GM19452 (cell line): Measurements from ENCODE around the gene CD81.

Source experiments
- ATAC-seq: cut with Tn5 transposase; IDR thresholded peaks from one replicate; pipeline ENCODE4 v1.9.1; 2021; ENCODE audit not compliant: unreplicated experiment

CD81 gene

DNA sequence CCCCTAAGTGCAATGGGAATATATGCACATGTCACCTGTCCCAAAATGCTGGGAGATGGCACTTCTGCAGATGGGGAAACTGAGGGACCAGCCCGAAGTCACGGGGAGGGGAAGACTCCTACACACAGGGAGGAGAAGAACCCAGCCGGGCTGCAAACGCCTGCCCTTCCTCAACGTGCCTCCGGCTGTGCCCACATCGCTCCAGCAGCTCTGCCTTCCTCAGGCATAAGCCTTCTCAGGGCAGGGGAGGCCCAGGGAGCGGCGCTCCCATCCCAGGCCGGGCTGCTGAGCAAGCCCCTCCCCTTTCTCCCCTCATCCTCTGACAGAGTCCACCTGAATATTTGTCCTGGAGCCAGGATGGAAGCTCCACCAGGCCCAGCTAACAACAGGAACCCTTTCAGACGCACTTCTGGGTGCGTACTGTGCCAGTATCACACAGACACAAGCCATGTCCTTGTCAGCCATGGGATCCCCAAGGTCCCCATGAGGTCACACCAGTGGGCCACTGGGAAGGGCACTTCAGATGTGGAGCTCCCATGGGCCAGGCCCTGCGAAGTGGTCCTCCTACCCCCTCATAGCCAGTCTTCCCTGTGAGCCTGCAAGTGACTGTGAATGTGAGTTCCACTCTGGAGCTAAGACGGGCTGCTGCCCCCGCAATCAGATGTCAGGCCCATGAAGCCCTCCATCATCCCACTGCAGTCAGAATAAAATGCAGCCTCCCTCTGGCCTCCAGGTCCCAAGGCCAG lies 2.5 kb upstream of the CD81 start:
- no peak for ATAC-seq

DNA sequence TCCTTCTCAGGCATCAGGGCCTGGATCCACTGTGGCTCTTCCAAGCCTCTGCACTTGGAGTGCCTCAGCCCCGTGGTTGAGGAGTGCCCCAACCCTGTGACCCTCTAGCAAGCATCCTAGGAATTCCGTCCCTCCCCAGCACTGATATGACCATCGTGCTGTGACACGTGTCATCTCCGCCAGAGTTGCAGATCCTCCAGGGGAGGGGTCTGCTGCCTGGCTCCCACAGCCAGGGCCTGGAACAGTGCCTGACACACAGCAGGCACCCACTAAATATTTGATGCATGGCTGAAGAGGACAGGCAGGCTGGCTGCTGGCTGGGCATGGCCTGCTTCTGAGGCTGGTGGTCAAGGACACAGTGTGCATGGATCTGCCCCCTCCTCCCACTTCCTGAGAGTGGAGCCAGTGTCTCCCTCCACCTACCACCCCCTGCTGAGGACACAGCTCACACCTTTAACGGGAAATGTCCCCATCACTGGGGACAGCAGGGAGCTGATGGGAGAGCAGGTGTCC lies 1.7 kb upstream of the CD81 start:
- no peak for ATAC-seq

DNA sequence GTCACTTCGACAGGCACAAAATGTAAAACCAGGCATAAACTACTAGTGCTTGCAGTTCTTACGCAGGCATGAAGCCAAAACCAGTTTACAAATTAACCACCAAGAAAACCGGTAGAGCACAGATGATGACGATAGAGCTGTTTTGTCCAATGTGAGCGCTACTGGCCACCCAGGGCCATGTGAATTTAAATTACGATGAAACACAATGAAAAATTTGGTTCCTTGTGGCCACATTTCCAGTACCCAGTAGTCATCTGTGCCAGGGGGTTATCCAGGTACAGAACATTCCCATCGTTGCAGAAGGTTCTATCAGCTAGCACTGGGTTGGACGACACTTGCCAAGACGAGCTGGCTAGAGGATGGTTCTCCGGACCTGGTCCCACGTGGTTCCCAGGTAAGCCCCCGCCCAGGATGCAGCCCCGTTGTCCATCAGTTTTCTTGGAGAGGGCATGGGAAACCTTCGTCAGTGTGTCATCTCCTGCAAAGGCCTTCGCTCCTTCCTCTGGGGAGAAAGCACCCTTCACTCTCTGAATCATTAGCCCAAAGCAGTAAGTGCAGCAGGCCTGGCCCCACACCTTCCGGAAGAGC lies 1.1 kb upstream of the CD81 start:
- ATAC-seq, result no peak

DNA sequence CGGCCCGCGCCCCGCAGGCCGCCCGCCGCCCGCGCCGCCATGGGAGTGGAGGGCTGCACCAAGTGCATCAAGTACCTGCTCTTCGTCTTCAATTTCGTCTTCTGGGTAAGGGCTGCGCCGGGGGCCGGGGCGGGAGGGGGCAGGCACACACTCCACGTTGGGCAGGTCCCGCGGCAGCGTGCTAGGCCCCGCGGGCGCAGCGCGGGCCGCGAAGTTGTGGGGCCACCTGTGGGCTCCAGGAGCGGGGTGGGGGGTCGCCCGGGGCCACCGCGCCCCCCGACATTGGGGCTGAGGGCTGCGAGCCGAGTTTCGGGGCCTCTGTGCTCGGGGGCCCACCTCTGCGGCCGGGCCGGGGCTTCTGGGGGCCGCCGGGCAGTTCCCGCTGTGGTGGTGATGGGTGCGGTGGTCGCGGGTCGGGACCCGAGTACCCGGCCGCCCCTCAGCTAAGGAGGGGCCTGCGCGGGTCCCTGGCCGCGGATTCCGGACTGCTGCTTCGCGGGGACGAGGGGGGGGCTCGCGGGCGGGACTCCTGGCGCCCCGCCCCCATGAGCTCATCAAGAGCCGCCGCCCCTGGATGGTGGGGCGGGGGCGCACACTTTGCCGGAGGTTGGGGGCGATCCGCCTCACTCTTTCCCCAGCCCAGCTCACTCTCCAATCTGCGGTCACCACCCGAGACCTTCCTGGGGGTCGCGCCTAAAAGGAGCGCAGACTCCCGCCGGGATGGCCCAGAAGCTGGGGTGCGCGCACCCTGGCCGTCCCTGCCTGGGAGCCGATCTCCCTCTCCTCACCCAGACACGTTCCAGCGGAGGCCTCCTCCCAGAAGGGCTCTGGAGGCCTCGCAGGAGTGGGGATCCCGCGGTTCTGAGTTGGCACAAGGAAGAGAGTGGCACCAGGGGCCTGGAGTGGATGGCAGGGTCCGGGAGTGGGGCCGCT lies 667 bp downstream of the CD81 start:
- no peak for ATAC-seq

DNA sequence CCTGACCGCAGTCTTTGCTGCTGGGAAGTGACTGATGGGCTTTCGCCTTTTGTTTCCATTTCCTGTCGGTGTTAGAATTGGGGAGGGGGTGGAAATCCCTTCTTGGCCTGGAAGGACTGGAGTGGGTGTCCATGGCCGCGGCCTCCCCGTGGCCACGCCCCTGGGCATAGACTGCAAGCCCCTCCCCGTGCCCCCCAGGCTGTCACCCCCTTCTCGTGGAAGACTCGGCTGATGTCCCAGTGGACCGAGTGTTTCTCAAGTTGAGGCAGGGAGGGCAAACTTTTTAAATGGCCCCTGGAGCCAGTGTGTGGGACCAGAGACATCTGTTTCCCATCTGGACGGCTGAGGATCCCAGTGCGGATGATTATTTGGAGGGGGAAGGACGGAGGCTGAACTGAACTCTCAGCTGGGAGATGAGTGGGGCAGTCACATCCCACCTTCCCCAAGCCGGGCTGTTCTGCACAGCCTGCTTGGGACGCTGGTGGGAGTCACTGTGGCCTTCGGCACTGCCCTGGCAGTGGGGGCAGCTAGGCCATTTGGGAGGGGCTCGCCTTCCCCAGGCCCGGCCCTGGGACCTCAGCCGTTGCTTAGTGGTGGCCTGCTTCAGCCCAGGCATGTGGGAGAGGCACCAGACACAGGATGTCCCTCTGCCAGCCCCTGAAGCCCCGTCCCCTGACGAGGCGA lies 1.6 kb downstream of the CD81 start:
- ATAC-seq, result no peak

DNA sequence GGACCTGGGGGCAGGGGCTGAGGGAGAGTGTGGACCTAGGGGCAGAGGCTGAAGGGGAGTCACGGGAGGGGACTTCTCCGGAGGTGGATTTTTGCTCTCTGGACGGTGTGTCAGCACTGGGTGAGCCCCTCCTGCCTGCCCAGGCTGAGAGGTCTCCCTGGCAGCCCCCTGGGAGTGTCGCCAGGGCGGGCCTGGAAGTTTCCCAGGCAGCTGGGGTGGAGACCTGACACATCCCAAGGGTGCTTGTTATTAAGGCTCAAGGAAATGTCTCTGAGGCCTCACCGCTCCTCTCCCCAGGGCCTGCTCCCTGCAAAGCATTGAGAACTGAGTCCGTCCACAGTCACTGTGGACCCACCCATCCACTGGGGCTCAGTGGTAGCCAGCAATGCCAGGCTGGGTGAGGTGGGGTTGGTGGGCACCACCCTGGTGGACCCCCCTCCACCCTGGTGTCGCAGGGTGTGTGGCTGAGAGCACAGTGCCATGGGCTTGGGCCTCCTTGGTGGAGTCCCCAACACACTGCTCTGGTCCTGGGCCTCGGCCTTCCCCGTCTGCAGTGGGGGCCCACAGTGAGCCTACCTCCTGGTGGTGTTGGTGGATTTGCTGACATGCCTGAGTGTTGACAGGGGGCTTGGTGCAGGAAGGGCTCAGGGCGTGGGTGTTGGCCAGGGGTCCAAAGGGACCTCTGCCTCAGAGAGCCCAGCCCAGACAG lies 2.5 kb downstream of the CD81 start:
- no peak for ATAC-seq

DNA sequence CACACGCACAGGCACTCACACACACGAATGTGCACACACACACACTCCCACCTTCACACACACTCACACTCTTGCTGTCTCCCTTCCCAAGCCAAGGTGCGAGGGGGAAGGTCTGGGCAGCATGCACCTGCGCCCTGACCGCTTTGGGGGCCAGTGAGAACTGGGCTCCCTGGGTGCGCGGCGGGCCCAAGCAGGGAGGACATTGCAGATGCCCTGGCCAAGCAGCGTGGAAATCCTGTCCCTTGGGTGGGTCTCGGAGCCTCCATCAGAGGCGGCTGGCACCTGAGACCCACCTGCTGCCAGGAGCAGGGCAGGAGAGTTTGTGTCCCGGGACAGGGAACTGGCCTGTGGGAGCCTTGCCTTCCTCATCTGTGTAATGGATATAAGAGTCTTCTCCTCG lies 3.3 kb downstream of the CD81 start:
- ATAC-seq, result no peak

DNA sequence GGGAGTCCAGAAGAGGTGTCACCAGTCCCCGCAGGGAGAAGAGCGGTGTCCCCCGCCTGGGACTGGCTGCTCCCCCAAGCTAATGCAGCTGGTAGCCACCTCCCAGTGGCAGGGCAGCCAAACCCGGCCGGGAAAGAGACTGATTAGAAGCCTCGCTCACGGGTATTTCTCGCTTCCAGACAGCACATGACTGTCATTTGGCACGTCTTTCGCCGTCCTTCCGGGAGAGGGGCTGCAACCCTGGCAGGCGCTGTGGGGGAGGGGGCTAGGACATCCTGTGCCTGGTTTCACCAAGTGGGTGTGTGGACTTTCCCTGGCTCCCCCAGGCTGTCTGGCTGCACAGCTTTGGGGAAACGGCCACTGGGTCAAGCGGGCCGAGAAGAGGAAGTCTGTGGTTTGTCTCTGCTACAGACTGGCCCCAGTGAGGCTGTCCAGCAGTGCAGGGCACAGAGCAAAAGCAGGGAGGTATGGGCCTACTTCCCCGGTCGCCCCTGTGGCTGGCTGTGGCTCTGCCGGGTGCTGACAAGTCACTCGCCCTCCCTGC lies 3.8 kb downstream of the CD81 start:
- ATAC-seq, result no peak

DNA sequence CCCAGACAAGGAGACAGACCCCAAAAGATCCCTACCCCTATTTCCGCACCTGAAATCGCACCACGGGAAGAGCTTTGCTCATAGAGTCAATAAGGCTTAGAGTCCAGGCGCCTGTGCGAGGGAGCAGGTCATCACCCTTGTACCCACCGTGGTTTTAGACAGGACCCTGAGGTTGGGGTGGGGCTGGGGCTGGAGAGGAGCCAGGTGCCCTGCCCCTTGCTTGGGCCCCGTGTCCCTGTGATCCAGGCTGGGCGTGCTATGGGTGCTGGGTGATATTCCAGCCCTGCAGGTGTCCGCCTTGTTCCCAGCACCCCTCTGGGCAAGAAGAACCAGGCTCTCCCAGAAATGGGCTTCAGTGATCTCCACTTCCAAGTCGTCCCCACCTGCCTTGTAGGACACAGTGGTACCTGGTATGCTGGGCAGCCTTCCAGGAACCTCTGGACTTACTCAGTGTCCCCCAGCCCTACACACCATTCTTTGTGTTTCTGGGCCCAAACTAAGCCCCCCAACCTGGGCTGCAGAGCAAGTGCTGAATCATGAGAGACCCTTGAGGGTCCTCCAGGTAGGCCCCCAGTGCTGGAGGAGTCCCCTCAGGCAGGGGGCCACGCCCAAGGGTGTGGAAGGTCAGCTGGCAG lies 4.5 kb downstream of the CD81 start:
- ATAC-seq, result no peak

DNA sequence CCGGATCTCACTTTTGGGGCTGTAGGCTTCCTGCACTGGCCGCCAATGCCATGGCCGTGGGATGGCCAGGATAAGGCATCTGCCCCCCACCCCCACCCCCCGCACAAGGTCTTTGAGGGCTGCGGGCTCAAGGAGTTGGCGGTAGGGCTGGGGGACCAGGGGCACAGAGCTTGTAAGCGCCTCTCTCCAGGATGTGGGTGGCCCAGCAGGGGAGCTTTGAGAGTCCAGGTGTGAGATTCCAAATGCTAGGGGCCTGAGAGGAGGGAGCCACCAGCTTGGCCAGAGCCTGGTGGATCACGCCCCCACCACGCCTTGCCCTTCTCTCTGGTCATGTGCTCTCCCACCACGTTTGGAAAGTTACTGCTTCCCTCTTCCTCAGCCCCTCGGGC lies 5.0 kb downstream of the CD81 start:
- no peak for ATAC-seq

DNA sequence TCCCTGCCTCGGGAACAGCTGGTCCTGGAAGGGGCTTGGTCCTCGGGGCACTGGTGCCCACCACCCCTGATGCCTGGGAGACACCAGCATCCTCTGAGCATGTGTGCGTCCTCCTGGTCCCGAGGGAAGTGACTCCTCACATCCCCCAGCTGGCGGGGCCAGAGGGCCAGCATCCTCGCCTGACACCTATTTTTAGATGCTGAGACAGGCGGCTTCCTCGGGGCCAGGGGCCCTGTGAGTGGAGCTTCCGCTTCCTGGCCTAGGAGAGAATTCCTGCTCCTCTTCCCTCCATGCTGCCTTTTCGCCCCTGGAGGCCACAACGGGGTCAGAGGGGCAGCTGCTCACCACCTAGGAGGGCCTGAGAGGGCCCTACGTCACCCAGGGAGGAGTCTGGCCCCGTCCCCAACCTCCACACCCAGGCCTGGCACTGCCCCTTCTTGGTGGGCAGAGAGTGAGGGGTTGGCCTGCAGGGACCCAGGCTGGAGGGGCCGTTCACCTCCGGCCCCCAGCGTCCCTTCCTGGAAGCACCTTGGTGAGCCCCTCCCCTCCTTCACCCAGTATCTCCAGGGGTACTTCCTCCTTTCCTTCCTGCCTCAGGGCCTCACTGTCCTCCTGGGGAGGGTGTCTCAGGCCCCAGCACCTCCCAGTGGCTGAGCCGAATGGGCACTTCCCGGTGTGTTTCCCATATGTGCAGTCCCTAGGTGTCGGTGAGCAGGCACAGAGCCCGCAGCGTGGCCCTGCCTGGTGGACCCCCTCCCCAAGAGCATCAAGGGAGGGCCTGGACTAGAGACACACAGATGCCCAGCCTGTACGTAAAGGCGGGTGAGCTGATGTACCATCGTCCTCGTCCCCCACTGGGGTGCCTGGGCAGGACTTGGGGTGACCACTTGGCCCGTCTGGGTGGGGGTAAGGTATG lies 6.1 kb downstream of the CD81 start:
- ATAC-seq, result no peak

DNA sequence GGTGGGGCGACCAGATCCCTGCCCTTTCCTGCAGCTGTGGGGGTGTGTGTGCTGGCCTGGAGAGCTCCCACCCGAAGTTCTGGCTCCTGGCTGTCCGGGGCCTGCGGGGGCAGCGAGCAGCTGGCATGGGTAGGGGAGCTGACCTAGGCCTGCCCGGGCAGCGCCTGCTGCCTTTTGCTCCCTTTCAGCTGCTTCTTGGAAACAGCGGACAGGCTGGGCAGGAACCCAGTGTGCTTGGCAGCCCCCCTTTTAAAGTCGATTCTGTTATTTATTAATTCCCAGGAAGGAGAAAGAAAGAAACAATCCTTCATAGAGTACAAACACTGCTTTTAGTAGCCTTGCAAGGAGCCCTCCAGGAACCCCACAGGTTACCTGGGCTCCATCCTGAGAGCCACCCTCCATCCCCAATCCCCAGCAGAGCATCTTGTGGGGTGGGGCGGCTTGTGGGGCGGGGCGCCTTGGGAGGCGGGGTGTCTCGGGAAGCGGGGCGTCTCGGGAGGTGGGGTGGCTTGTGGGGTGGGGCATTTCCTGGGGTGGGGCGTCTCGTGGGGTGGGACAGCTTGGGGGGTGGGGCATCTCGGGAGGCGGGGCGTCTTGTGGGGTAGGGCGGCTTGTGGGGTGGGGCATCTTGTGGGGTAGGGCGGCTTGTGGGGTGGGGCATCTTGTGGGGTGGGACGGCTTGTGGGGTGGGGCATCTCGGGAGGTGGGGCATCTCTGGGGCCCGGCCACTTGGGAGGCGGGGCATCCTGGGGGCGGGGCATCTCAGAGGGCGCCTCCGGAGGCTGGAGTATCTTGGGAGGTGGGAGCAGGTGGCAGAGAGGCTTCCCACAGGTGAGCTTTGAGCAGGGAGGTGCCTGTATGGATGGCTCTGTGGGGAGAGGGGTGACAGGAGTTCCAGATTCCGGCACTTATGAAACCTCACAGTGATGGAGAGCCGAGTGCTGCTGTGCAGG lies 7.0 kb downstream of the CD81 start:
- no peak for ATAC-seq

DNA sequence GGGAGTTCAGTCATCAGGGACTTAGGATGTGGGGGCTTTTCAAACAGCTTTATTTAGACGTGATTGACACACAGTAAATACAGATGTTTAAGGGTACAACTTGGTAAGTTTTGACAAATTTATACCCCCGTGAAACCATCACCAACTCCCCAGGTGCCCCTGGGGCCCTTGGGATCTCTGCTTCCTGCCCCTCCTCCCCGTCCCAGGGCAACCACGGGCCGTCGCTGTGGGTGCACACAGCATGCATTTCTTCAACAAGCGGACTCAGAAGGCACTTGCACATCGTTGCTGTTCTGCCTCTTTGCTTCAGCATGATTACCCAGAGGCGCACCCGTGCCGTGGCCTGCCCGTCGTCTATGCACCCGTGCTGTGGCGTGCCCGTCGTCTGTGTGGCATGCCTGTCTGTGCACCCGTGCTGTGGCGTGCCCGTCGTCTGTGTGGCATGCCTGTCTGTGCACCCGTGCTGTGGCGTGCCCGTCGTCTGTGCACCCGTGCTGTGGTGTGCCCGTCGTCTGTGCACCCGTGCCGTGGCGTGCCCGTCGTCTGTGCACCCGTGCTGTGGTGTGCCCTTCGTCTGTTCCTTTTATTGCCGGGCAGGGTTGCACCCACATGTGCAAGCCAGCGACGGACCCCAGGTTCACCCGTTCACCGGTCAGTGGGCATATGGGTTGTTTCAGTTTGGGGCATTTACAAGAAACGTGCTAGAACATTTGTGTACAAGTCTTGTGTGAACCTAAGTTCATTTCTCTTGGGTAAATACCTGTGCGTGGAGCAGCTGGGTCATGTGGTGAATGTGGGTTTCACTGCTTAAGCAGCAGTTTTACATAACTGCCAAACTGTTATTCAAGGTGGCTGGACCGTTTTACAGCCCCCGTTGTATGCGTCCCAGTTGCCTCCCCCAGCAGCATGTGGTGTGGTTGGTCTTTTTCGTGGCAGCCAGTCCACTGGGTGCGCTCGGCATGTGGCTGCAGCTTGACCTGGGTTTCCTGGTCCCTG lies 8.3 kb downstream of the CD81 start:
- ATAC-seq, result no peak

DNA sequence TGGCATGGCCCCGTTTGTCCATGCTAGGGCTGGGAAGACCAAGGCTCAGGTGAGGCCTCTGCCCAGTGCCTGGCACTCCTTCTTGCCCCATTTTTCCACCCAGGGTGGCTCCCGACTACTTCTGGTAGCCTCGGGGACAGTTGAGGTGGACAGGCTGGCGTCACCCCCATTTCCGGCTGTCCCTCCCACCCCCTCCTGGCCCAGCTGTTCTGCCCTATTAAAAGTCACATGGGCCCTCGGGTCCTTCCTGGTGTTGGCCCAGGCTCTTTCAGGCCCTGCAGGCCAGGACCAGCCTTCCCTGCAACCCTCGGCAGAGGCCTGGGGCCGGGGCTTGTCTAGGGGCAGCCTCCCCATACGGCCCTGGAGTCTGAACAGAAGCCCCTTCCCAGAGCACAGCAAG lies 9.5 kb downstream of the CD81 start:
- ATAC-seq, result no peak

DNA sequence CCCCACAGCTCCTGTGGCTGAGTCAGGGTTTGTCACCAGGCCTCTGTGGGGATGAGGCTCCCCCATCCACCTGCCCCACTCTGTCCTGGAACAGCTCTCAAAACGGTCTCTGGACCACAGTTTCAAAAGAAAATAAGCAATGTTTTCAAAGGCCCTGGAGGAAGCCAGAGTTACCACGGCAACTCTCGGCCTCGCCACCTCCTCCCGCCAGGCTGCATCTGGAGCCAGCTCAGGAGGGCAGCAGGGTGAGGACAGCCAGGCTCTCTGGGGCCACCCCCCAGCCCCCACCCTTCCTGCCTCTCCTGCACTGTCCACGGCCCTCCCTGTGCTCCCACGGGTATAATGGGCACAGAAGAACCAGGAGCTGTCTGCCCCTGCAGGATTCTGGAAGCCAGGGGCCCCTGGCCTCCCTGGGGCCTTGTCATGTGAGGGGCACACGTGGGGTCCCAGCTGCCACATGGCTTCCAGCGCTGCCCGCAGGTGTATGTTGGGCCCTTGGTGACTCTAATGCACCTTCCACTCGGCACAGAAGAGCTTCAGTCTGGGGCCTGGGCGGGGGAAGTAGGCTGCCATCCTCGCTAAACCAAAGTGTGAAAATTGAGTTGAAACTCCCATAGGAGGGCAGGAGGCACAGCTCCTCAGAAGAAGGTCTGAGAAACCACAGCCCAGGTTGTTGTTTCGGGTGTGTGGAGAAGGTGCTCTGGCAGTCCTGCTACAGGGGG lies 10.3 kb downstream of the CD81 start:
- no peak for ATAC-seq
